Erythroblast (primary cell): ENCODE measurements around the gene TMEM196.

Experiments used
- DNase-seq, 2 experiments: peaks; one replicate each; lab custom pipeline; 2025; lab: John Stamatoyannopoulos, UW
- GATA1 ChIP-seq: IDR thresholded peaks from 2 replicates; pipeline ENCODE4 v1.6.1; 2011; ENCODE audit warnings: low read depth, mild to moderate bottlenecking, control low read depth, low read length, moderate library complexity
- POLR2A ChIP-seq: IDR thresholded peaks from 2 replicates; pipeline ENCODE4 v1.6.1; 2011; ENCODE audit warnings: mild to moderate bottlenecking, low read length

Gene TMEM196

GRCh38 chr7:19772841-19773760, at the start of gene TMEM196:
TMEM196 (minus strand) TSS chr7:19773617; CDS start chr7:19772696, 921 bp downstream.
- TF ChIP-seq POLR2A (no peak), GATA1 (no peak)
- DNase-seq: no peak

- DNase-seq: no peak
- TF ChIP-seq POLR2A (no peak), GATA1 (no peak)
These were observed 42.7 kb upstream of the TMEM196 start for GRCh38 chr7:19816128-19816527.

GRCh38 chr7:19815546-19815945, 42.1 kb upstream of the TMEM196 start:
- no peak for DNase-seq
- TF ChIP-seq GATA1 (no peak), POLR2A (no peak)

- DNase-seq: no peak
These were observed 41.4 kb upstream of the TMEM196 start for GRCh38 chr7:19814776-19815175.

GRCh38 chr7:19811386-19811785, 38.0 kb upstream of the TMEM196 start:
- TF ChIP-seq GATA1 (no peak), POLR2A (no peak)
- no peak for DNase-seq

More at GRCh38 chr7:19814776-19815175, 41.4 kb upstream of the TMEM196 start:
- no peak for TF ChIP-seq GATA1
- no peak for TF ChIP-seq POLR2A

DNA sequence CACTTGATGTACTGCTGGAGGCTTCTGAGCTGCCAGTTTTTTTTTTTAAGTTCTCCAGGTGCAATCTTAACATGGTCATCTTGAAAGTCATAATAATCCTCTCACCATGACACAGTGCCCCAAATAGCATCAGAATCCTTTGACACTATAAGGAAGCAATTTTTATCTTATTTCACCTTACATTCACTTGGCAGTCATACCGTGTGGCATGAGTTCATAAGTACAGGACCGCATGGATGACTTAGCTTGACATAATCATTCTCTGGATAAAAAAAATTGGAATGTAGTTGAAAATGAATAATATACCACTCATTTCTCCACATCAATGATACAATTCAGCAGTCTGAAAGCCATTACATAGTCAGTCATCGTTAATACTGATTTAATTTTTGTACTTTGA, 25.6 kb upstream of the TMEM196 start:
- no peak for DNase-seq
- TF ChIP-seq GATA1 (no peak), POLR2A (no peak)

- DNase-seq: no peak
- TF ChIP-seq GATA1: no peak
- TF ChIP-seq POLR2A: no peak
These were observed 10.1 kb upstream of the TMEM196 start for GRCh38 chr7:19783541-19783940.

DNA sequence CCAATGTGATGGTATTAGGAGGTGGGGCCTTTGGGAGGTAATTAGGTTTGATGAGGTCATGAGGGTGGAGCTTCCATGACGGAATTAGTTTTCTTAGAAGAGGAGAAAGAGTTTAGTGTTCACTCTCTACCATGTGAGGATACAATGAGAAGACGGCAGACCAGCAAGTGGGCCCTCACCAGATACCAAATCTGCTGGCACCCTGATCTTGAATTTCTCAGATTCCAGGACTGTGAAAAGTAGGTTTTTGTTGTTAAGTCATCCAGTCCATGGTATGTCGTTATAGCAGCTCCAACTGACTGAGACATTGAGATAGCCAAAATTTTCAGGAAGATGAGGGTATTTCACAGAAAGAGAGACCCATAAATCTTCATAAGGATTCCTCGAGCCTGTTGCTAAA, 3.6 kb upstream of the TMEM196 start:
- TF ChIP-seq POLR2A (no peak), GATA1 (no peak)
- DNase-seq: no peak

DNA sequence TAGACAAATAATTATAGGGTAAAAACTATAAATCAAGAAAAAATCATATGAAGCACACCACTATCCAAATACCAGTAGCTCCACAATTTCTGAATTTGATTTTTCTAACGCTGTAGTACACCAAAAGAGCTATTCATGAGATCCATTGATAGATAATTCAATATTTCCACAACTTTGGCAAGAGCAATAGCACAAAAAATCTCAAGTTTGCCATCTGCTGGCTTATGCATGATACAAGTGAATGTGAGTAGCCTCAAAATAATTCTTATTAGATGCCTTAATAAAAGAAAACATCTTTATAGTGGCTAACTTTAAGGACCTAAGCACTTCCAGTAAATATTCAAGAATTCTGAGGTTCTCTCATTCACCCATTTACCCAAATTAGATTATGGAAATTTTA, 2.2 kb upstream of the TMEM196 start:
- DNase-seq: no peak
- TF ChIP-seq GATA1: no peak
- no peak for TF ChIP-seq POLR2A

GRCh38 chr7:19772306-19772705, 1.1 kb downstream of the TMEM196 start:
- TF ChIP-seq GATA1: no peak
- no peak for TF ChIP-seq POLR2A
- no peak for DNase-seq

DNA sequence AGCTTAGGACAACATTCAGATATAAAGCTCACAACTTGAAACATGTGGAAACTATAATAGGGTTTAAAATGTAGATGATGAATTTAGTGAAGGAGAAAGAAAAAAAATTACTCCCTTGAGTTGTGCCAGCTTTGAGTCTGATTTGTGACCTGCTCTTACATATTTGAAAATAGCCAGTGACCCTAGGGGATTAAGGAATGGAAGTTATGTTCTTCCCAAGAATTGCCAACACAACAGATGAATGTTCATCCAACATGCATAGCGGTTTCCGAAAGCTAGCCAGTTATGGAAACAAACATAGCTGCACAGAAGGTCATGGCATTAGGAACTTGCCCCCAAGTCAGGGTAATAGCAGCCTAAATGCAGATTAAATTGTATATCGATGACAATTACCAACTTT, 10.8 kb downstream of the TMEM196 start:
- no peak for DNase-seq
- TF ChIP-seq POLR2A: no peak

DNA sequence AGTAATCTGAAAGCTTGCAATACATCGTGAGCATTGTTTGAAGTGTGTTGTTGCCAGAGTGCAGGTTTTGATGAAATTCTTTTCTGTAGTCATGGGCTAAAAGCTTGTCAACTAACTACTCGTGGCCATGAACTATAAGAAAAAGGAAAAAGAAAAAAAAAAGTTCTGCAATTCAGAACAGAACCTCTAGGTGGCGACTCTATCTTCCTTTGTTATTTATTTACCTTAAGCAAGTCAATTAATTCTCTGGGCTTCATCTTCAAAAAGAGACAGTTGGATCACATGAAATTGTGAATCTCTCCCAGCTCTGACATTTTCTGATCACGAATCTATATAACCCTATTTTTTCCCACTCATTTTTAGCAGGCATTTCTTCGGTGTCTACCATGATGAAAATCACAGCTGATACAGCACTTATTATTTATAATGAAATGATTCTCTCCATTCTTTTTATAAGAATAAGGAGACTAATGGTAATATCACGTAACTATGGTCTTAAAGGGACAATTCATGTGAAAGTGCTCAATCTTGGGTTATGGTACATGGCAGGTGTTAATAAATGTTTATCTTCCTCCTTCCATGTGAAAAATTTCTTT, 18.8 kb downstream of the TMEM196 start:
- DNase-seq: peak; percentile 31 to 54

GRCh38 chr7:19752020-19752419, 21.4 kb downstream of the TMEM196 start:
- DNase-seq: no peak

More for the DNA sequence above, 18.8 kb downstream of the TMEM196 start:
- no peak for TF ChIP-seq GATA1

GRCh38 chr7:19749658-19750057, 23.8 kb downstream of the TMEM196 start:
- TF ChIP-seq POLR2A: no peak
- no peak for TF ChIP-seq GATA1
- DNase-seq: no peak

More at GRCh38 chr7:19752020-19752419, 21.4 kb downstream of the TMEM196 start:
- TF ChIP-seq POLR2A (no peak), GATA1 (no peak)
